Dedifferentiated amniotic fluid mesenchymal stem cell (primary cell): ENCODE measurements around the gene OPTC.
"Not testable (repeated sequence)": the region's sequence is repeated elsewhere in the genome, so short reads cannot be mapped to it uniquely, and the experiment has no call there.

Source experiments
- DNase-seq: peaks from one replicate; pipeline ENCODE4 v3.0.0-alpha.2; 2016; ENCODE audit errors: extremely low spot score

The OPTC gene

DNA sequence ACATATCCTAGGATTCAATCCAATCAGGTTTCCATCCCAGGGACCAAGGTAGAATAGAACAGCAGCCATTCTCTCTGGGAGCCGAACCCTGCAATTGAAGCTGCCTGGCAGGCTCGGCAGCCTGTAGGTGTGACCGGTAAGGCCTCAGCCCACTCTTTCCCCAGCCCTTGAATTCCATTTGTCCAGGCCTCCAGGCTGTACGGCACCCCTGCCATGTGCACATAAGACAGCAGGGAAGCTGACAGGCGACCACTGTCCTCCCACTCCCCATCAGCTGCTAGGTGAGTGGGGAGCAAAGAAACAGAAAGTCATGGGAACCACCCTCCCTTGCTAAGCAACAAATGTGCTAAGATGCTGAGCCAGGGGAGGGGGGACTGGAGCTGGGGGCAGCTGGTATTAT, 23.0 kb downstream of the OPTC start:
- DNase-seq, result no peak

GRCh38 chr1:203517426-203518110, 23.6 kb downstream of the OPTC start:
- no peak for DNase-seq

DNA sequence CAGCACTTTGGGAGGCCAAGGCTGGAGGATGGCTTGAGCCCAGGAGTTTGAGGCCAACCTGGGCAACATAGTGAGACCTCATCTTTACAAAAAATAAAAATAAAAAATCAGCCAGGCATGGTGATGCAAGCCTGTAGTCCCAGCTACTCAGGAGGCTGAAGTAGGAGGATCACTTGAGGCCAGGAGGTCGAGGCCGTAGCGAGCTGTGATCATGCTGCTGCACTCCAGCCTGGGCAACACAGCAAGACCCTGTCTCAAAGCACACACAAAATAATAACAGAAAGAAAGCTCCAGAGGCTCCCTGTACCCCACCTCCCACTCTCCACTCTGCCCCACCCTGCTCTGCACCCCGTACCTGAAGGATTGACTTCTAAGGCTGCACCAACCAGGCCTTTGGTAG, 24.2 kb downstream of the OPTC start:
- not testable (repeated sequence) for DNase-seq

DNA sequence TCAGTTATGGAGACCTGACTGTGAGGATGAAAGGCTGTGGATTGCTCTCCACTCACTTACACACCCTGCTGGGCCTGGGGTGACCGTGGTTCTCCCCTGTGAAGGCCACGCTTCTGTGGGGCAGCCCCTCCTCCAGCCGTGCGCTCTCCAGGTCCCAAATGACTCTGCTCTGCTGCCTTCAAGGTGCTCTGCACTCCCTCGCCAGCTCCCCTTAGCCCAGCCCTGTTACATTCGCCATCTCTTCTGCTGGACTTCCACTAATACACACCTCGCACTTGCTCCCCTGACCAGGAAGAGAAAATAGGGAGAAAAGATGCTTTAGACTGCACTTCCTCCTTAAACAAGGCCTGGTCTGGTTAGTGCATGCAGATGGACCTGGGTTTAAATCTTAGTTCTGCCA, 24.6 kb downstream of the OPTC start:
- DNase-seq, result no peak

DNA sequence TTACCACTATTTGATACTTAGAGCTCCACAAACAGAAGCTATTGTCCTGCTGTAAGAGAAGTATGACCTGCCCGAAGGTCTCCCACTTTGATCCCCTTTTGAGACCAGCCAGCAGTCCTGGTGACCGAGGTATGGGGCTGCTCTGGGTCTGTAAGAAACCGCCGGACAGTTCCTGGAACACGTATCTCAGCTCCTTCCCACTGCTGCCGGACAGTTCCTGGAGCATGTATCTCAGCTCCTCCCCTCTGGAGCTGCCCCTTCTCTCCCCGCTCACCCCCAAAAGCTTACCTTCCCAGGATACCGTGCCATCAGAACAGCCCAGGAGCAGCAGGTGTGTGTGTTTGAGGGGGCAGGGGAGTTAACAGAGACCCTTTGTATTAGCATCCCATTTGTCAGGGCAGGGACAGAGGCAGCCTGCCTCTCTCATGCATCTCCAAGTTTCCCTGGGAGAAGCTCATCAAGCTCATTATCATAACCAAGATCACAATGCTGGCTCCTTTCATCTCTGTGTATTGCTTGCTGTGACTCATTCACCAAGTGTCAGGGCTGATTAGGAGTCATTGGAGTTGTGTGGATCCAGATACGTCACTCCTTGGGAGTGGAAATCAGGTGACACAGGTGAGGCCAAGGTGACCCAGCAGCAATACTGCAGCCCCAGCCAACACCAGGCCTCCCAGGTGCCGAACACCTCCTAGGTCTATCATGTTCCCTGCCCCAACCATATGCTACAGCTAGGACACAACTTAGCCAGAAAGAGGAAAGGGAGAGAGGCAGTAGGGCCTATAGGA, 25.3 kb downstream of the OPTC start:
- no peak for DNase-seq

DNA sequence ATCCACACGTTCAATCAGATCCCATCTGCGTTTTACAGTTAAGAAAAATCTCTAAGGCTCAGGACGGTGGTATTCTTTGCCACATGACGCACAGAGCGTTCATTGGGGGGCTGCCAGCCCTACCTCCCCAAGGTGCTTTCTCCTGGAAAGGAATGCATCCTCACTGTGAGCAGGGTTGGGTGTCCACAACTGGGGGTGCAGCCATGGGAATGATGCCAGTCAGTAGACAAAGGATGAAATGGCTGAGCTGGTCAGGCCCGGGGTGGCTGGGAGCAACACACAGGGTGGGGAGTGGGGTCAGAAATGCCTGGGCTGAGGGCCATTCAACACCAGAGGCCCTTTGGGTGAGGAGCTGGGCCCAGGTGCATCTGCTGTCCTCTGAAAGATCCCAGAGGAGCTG, 25.9 kb downstream of the OPTC start:
- no peak for DNase-seq

- peak; percentile 29 for DNase-seq
Observed at GRCh38 chr1:203520315-203520714, 26.4 kb downstream of the OPTC start.

DNA sequence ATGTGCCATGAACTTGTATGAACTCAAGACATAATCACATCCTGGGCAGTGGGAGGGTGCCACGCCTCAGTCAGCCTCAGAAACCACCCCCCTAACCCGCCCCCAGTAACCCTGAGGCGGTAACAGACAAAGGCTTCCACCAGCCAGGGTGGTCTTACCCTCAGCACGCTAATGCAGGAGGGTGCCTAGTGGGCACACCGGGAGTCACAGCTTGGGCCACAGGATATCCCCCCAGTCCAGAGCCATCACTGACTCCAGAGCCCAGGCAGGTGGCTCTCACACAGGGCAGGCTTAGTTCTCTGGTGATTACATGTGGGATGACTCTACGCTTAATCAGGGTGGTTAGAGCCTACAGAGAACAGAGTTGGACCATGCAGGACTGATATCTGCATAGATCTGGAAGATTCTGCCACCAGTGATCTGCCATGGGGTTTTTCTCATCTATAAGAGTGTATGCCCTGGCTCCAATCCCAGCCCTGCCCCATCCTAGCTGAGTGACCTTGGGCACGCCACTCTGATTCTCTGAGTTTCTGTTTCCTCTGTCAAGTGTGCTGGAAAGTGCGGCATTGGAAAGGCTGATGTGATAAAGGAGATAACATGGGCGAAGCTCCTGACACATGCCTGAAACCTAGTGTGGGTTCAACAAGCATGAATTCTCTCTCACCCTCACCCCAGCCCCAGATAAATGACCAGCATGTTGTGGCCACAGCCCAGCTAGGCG, 27.3 kb downstream of the OPTC start:
- DNase-seq, result no peak

GRCh38 chr1:203521812-203522211, 27.9 kb downstream of the OPTC start:
- DNase-seq, result no peak

GRCh38 chr1:203522237-203522636, 28.3 kb downstream of the OPTC start:
- DNase-seq, result no peak

GRCh38 chr1:203523667-203524066, 29.7 kb downstream of the OPTC start:
- no peak for DNase-seq

GRCh38 chr1:203524152-203524551, 30.2 kb downstream of the OPTC start:
- DNase-seq, result no peak

DNA sequence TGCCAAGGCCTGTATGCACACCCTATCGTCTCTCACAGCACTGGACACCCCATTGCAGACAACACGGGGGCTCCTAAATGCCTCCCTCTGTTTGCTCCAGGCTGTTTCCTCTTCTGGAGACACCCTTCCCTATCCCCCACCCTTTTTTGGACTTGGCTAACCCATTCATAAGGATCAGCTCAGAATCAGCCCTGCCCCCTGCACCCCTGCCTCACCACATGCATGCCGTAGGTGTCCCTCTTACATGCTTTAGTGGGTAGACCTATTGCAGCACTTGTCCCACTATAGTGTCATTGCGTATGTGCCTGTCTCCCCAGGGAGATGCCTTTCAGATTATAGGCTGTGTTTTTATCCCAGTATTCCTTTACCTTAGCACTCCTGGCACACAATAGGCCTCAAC, 30.9 kb downstream of the OPTC start:
- DNase-seq, result no peak

GRCh38 chr1:203525685-203526084, 31.7 kb downstream of the OPTC start:
- no peak for DNase-seq

DNA sequence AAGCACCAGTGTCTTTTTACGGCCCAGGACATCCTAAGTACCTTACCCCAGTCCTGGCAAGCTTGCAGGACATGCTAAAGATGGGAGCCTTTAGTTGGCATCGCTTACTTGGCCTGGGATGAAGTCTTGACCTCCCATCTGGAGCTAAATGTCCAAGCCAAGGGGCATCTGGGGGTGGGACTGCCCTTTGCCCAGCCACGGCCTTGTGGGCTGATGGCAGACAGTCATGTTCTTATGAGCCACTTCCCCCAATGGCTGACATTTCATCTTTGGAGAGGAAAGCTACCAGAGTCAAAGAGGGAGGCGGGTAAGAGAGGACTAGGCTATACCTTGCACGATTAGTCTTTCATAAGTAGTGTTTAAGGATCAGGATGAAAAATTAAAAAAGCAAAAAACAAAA, 32.2 kb downstream of the OPTC start:
- no peak for DNase-seq

DNA sequence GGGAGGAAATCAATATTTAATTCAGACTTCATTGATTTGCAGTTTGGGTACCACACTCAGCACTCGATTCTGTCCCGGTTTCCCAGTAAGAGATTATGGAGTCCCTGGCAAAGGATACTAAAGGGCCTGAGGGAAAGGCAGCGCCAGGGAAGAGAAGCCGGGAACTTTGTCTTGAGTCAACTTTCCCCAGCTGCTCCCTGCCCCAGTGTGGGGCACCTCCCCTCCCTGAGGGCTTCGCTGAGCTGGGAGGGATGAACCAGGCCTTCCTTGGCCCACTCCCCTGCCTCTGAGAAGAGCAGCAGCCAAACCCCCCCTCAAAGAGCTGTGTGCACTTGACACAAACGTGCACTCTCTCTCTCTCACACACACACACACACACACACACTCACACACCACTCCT, 32.6 kb downstream of the OPTC start:
- DNase-seq, result peak; percentile 38

DNA sequence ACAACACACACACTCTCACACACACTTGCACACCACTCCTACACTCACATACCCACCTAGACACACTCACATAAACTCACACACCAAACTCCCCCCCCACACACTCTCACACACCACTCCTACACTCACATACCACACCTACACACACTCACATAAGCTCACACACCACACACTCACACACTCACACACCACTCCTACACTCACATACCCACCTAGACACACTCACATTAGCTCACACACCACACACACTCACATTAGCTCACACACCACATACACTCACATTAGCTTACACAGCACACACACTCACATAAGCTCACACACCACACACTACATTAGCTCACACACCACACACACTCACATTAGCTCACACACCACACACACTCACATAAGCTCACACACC, 33.1 kb downstream of the OPTC start:
- no peak for DNase-seq

DNA sequence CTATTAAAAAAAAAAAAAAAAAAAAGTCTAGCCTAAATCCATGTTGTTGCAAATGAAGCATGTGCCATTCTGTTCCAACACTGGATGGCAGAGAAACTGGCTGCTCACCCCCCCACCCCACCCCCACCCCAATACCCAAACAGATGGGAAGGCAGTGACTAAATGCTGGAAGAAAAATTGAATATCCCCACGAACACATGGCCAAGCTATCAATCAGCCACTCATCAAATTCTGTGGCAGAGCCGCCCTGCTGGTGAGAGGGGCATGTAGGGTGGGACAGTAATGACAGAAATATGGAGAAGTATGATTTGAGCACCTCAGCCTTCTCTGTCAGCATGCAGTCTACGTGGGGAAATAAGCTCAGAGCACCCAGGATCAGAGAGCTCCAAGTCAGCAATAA, 34.1 kb downstream of the OPTC start:
- no peak for DNase-seq

DNA sequence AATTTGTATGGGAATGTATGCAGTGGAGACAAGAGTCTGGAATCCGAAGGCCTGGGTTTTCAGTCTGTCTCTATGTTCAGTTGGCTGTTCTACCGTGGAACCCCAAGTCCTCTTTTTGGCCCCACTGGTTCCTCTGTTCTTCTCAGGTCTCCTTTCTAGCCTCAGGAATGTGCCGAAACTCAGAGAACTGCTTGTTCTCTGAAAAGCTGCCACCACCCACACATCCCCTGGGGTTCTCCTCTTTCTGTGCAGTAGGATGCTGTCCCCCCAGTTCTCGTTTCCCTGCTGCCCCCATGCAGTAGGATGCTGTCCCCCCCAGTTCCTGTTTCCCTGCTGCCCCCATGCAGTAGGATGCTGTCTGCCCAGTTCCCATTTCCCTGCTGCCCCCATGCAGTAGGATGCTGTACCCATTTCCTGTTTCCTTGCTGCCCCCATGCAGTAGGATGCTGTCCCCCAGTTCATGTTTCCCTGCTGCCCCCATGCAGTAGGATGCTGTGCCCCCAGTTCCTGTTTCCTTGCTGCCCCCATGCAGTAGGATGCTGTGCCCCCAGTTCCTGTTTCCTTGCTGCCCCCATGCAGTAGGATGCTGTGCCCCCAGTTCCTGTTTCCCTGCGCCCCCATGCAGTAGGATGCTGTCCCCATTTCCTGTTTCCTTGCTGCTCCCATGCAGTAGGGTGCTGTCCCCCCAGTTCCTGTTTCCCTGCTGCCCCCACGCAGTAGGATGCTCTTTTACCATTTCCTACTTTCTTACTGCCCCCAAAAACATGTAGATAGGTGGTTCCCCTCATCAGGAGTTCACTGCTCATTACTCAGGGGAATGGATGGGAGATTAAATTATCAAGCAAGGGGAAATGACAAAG, 35.3 kb downstream of the OPTC start:
- no peak for DNase-seq

- DNase-seq, result no peak
Observed at GRCh38 chr1:203531063-203531462, 37.1 kb downstream of the OPTC start.

DNA sequence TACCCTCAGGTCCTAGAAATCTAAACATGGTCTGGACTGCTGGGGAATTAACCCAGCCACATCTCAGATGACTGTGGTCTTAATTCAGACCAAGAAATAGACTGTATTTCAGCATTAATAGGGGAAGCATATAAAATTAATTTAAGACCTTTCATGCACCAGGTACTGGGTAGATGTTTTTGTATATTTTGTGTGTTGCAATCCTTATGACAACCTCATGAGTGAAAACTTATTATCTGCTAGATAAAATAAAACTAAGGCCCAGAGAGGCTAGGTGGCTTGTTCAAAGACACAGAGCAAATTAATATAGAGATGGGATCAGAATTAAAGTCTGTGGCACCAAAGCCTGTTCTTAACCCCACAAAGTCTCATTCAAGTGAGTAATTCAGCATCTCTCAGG, 40.1 kb downstream of the OPTC start:
- DNase-seq, result no peak

- DNase-seq, result peak; percentile 81
Observed at GRCh38 chr1:203534526-203534925, 40.6 kb downstream of the OPTC start.
